Gastroesophageal sphincter (tissue), 4 donors: ENCODE results near the gene ARRDC5. TPM values are rescaled to one million over a fixed set of nuclear protein-coding genes. Genes with fewer than 3 reads are reported as not detected.
"Not testable (repeated sequence)": the region's sequence is repeated elsewhere in the genome, so short reads cannot be mapped to it uniquely, and the experiment has no call there.

Source experiments
- ATAC-seq: fragments of 150-250 bp; one replicate; pipeline ENCODE4 v1.9.1; 2016; ENCODE audit warnings: mild to moderate bottlenecking, moderate library complexity
- H3K27ac ChIP-seq, 4 donors: fragments of 200-600 bp; sonication (generic) in 3 of 4; 1 replicate in 3 of 4; 2 replicates in 1 of 4; pipeline ENCODE4 v1.5.1; 2016 to 2019
- H3K27me3 ChIP-seq: fragments of 200-600 bp; sonication (generic); one replicate; pipeline ENCODE4 v1.5.1; 2019
- H3K36me3 ChIP-seq, 2 donors: fragments of 200-600 bp; sonication (generic); one replicate each; pipeline ENCODE4 v1.5.1; 2019; ENCODE audit warnings: control low read depth in 1 of 2
- H3K4me1 ChIP-seq, 3 donors: fragments of 200-600 bp; sonication (generic); 1 replicate in 2 of 3; 2 replicates in 1 of 3; pipeline ENCODE4 v1.5.1; 2016 to 2019; ENCODE audit warnings: control low read depth in 2 of 3
- H3K4me3 ChIP-seq, 2 donors: fragments of 200-600 bp; sonication (generic); one replicate each; pipeline ENCODE4 v1.5.1; 2019; ENCODE audit warnings: mild to moderate bottlenecking in 1 of 2, moderate library complexity in 1 of 2
- H3K9me3 ChIP-seq, 3 donors: fragments of 200-600 bp; sonication (generic); one replicate each; pipeline ENCODE4 v1.5.1; 2017 to 2019; ENCODE audit warnings: control low read depth in 2 of 3
- EP300 ChIP-seq: sonication (generic); formaldehyde crosslinking; IDR thresholded peaks from one replicate; pipeline ENCODE4 v1.6.1; 2017; ENCODE audit warnings: antibody characterized with exemption, mild to moderate bottlenecking
- POLR2A ChIP-seq, 2 donors: fragments of 450-650 bp; IDR thresholded peaks; one replicate each; pipeline ENCODE4 v1.6.1; 2017; ENCODE audit warnings: antibody characterized with exemption in 2 of 2, mild to moderate bottlenecking in 2 of 2, moderate library complexity in 1 of 2
- POLR2AphosphoS5 ChIP-seq: sonication (generic); formaldehyde crosslinking; IDR thresholded peaks from one replicate; pipeline ENCODE4 v1.6.1; 2017; ENCODE audit warnings: antibody characterized with exemption
- WGBS, 2 donors: methylation state at CpG; one replicate each; pipeline ENCODE4 v1.1.5; 2018; ENCODE audit warnings: low coverage in 1 of 2; 5-methylcytosine and 5-hydroxymethylcytosine counted together
- total RNA-seq, 4 donors: library from RNA; depleted of rRNA; stranded (reverse); fragments of >200 nt; gene quantifications; one replicate each; pipeline ENCODE4 v1.1.0, GENCODE V29; 2016
- TF ChIP-seq, protein P1 (sequence below), 4 experiments: fragments of 200-600 bp in 2 of 4; fragments of 450-650 bp in 2 of 4; sonication (generic) in 1 of 4; IDR thresholded peaks; one replicate each; pipeline ENCODE4 v1.5.1; 2017 to 2019; ENCODE audit warnings: antibody characterized with exemption in 4 of 4, mild to moderate bottlenecking in 2 of 4, moderate library complexity in 2 of 4

ARRDC5 gene
- total RNA-seq, 4 donors from 2014 or later: 1.1 TPM; not detected in 3

DNA sequence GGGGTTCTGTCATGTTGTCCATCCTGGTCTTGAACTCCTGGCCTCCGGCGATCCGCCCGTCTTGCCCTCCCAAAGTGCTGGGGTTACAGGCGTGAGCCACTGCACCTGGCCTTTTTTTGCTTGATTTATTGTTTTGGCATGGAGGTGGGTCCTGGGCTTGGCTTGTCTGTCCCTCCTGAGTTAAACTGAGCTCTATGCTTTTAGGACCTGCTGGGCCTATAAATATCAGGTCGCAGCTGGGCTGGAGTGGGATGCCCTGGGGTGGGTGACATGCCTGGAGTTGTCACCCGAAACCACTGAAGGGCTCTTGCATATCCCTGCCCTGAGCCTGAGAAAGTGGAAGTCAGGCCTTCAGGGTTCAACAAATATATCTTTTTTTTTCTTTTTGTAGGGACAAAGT, 5.5 kb downstream of the ARRDC5 start:
- ATAC-seq: no peak
- H3K36me3 ChIP-seq: no peaks in the 10 kb centered on the region
- no peaks in the 10 kb centered on the region for H3K27me3 ChIP-seq
- no peak overlapping the region for H3K4me3 ChIP-seq
- WGBS, 2 donors: 100% methylated on average over 5 of the region's 7 CpGs; no CpG with 5 or more reads in 1 of the 2 donors
- no peaks in the 10 kb centered on the region for H3K4me1 ChIP-seq
- H3K9me3 ChIP-seq: no peaks in the 10 kb centered on the region
- no peak for TF ChIP-seq POLR2A (IDR thresholded peaks at IDR 0.05)
- TF ChIP-seq, protein P1, sequence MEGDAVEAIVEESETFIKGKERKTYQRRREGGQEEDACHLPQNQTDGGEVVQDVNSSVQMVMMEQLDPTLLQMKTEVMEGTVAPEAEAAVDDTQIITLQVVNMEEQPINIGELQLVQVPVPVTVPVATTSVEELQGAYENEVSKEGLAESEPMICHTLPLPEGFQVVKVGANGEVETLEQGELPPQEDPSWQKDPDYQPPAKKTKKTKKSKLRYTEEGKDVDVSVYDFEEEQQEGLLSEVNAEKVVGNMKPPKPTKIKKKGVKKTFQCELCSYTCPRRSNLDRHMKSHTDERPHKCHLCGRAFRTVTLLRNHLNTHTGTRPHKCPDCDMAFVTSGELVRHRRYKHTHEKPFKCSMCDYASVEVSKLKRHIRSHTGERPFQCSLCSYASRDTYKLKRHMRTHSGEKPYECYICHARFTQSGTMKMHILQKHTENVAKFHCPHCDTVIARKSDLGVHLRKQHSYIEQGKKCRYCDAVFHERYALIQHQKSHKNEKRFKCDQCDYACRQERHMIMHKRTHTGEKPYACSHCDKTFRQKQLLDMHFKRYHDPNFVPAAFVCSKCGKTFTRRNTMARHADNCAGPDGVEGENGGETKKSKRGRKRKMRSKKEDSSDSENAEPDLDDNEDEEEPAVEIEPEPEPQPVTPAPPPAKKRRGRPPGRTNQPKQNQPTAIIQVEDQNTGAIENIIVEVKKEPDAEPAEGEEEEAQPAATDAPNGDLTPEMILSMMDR (IDR thresholded peaks at IDR 0.05): no peak
- TF ChIP-seq EP300: no peak
- TF ChIP-seq POLR2AphosphoS5: no peak
- H3K27ac ChIP-seq: no peak overlapping the region

DNA sequence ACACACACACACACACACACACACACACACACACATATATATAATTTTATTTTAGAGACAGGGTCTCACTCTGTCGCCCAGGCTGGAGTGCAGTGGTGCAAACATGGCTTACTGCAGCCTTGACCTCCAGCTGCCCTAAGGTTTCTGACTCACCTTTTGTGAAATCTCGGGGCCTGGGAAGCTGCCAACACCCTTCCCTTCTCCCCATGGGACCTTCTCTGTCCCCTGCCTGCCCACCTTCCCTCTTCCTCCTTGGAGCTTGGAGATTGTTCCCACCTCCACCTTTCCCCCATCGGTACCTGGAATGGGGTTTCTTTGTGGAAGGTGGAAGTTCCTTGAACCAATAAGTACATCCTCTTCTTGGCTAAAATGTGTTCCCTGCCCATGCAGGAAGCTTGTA, 6.3 kb downstream of the ARRDC5 start:
- Histone ChIP-seq H3K9me3 (no peaks in the 10 kb centered on the region), H3K27ac (no peak overlapping the region), H3K4me1 (no peaks in the 10 kb centered on the region), H3K4me3 (no peak overlapping the region), H3K27me3 (peaks cover 4% of the 10 kb centered on the region), H3K36me3 (no peaks in the 10 kb centered on the region)
- 67% methylated on average over 3 of the region's 3 CpGs for WGBS, 2 donors
- no peak for ATAC-seq
- TF ChIP-seq, protein P1 (IDR thresholded peaks at IDR 0.05): no peak
- TF ChIP-seq EP300 (no peak), POLR2AphosphoS5 (no peak), POLR2A (IDR thresholded peaks at IDR 0.05) (no peak)

DNA sequence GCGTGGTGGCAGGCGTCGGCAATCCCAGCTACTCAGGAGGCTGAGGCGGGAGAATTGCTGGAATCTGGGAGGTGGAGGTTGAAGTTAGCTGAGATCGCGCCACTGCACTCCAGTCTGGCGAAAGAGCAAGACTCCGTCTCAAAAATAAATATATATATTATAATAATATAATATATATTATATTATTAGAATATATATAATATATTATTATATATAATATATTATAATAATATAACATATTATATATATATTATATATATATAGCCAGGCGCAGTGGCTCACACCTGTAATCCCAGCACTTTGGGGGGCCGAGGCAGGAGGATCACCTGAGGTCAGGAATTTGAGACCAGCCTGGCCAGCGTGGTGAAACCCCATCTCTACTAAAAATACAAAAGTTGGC, 9.7 kb downstream of the ARRDC5 start:
- not testable (repeated sequence) for H3K27ac ChIP-seq, H3K4me3 ChIP-seq, ATAC-seq, H3K4me1 ChIP-seq, H3K9me3 ChIP-seq, H3K36me3 ChIP-seq
- peaks cover 14% of the 10 kb centered on the region for H3K27me3 ChIP-seq
- WGBS, 2 donors: 85 to 91% methylated on average over 9 to 11 of the region's 11 CpGs

DNA sequence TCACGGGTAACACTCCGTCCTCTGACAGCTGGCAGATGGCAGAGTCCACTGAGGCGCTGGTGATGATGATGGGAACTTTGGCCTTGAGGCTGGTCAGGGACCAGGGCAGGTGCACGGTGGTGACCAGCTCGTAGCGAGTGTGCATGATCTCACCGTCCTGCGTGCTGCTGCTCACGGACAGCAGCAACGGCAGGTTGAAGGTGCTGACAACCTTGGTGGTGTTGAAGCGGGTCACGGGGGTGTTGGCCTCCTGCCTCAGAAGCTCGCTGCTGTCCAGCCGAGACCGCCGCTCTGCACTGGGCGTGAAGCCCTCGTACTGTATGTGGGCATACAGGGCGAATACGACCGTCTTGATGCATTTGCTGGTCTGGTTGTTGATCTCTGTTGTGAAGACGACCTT, 11.6 kb downstream of the ARRDC5 start:
- H3K4me3 ChIP-seq: no peak overlapping the region
- no peak for TF ChIP-seq POLR2AphosphoS5
- no peak for TF ChIP-seq EP300
- no peak for TF ChIP-seq POLR2A (IDR thresholded peaks at IDR 0.05)
- TF ChIP-seq, protein P1 (IDR thresholded peaks at IDR 0.05): no peak
- no peak overlapping the region for H3K27ac ChIP-seq
- no peaks in the 10 kb centered on the region for H3K4me1 ChIP-seq
- no peaks in the 10 kb centered on the region for H3K9me3 ChIP-seq
- 67% methylated on average over 3 of the region's 22 CpGs for WGBS, 2 donors
- H3K27me3 ChIP-seq: peaks cover 14% of the 10 kb centered on the region
- no peak for ATAC-seq
- H3K36me3 ChIP-seq: no peaks in the 10 kb centered on the region

DNA sequence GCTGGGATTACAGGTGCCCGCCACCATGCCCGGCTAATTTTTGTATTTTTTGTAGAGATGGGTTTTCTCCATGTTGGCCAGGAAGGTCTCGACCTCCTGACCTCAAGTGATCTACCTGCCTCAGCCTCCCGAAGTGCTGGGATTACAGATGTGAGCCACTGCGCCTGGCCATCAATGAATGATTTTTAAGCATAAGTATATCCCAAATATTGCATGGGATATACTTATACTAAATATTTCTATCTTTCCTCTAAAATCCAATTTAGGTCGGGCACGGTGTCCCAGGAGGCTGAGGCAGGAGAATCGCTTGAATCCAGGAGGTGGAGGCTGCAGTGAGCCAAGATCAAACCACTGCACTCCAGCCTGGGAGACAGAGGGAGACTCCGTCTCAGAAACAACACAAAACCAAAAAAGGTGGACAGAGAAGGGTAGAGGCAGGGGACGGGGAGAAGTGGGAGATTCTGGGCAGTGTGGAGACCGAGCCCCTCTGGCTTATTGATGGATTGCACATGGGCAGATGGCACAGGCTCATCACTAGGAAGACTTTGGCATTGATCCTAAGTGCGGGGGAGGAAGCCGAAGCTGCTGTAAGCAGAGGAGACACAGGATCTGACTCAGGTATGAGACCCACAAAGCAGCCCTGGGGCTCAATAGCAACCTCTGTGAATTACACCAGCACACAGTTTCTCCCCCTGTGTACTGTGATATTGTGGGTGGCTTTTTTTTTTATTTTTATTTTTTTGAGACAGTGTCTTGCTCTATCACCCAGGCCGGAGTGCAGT, 13.5 kb downstream of the ARRDC5 start:
- no peaks in the 10 kb centered on the region for H3K36me3 ChIP-seq
- no peak overlapping the region for H3K4me3 ChIP-seq
- TF ChIP-seq POLR2AphosphoS5: no peak
- TF ChIP-seq EP300: no peak
- no peak for TF ChIP-seq POLR2A (IDR thresholded peaks at IDR 0.05)
- TF ChIP-seq, protein P1 (IDR thresholded peaks at IDR 0.05): no peak
- peaks cover 14% of the 10 kb centered on the region for H3K27me3 ChIP-seq
- no peaks in the 10 kb centered on the region for H3K9me3 ChIP-seq
- 81 to 84% methylated on average over 4 to 12 of the region's 14 CpGs for WGBS, 2 donors
- no peaks in the 10 kb centered on the region for H3K4me1 ChIP-seq
- H3K27ac ChIP-seq: no peak overlapping the region
- ATAC-seq: no peak

DNA sequence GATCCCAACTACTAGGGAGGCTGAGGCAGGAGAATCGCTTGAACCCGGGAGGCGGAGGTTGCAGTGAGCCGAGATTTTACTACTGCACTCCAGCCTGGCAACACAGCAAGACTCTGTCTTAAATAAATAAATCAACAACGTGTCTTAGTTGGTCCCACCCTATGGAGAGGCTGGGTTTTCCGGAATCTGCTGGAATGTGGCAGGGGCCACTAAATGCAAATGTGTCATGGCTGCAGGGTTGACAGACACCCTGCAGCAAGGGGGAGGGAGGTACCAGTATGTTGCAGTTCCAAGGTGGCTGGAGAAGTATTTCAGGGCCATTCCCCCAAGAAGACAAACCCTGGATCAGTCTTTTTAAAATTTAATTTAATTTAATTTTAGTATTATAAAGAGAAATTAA, 14.9 kb downstream of the ARRDC5 start:
- H3K27me3 ChIP-seq: peaks cover 14% of the 10 kb centered on the region
- not testable (repeated sequence) for ATAC-seq, H3K9me3 ChIP-seq, H3K36me3 ChIP-seq, H3K4me1 ChIP-seq, H3K27ac ChIP-seq, H3K4me3 ChIP-seq
- WGBS, 2 donors: no CpG with 5 or more reads among the region's 6 CpGs

DNA sequence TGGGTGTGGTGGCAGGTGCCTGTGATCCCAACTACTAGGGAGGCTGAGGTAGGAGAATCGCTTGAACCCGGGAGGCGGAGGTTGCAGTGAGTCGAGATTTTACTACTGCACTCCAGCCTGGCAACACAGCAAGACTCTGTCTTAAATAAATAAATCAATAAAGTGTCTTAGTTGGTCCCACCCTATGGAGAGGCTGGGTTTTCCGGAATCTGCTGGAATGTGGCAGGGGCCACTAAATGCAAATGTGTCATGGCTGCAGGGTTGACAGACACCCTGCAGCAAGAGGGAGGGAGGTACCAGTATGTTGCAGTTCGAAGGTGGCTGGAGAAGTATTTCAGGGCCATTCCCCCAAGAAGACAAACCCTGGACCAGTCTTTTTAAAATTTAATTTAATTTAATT, 17.7 kb downstream of the ARRDC5 start:
- not testable (repeated sequence) for H3K9me3 ChIP-seq, ATAC-seq
- no CpG with 5 or more reads among the region's 6 CpGs for WGBS, 2 donors

DNA sequence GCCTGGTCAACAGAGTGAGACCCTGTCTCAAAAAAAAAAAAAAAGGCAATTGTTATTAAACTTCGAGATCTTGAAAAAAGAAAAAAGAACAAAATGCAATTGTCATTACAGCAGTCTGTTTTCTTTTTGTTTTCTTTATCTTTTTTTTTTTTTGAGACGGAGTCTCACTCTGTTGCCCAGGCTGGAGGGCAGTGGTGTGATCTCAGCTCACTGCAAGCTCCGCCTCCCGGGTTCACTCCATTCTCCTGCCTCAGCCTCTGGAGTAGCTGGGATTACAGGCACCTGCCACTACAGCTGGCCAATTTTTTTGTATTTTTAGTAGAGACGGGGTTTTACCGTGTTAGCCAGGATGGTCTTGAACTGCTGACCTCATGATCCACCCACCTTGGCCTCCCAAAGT, 19.8 kb downstream of the ARRDC5 start:
- not testable (repeated sequence) for H3K36me3 ChIP-seq, H3K27ac ChIP-seq, H3K4me3 ChIP-seq, ATAC-seq, H3K27me3 ChIP-seq, H3K9me3 ChIP-seq
- peaks cover 0 to 17% (median 0%) of the 10 kb centered on the region in 3 donors for H3K4me1 ChIP-seq
- 67 to 95% methylated on average over 3 to 6 of the region's 6 CpGs for WGBS, 2 donors

More for the DNA sequence above, 17.7 kb downstream of the ARRDC5 start:
- H3K4me3 ChIP-seq, H3K27ac ChIP-seq, H3K36me3 ChIP-seq, H3K27me3 ChIP-seq, H3K4me1 ChIP-seq: not testable (repeated sequence)
